HFF-Myc (cell line): ENCODE data around the gene MDH1.
A peak's percentile ranks its signal among the peaks of the same experiment; 100 is the strongest.

Experiments
- DNase-seq: peaks from one replicate; pipeline ENCODE4 v3.0.0-alpha.2; 2011; ENCODE audit warnings: low read depth; ENCODE audit errors: extremely low read depth
- H3K4me3 ChIP-seq: replicated peaks from 2 replicates; pipeline ENCODE4 v1.5.1; 2011; ENCODE audit warnings: low read depth, mild to moderate bottlenecking, control low read depth, low read length
- TF ChIP-seq, protein P1 (sequence below): IDR thresholded peaks from 2 replicates; pipeline ENCODE4 v1.5.1; 2012; ENCODE audit warnings: mild to moderate bottlenecking, low read depth, low read length, control low read depth; ENCODE audit errors: missing control alignments

MDH1 gene

GRCh38 chr2:63588385-63589147 is at the start of gene MDH1, which contains the start of gene WDPCP:
MDH1 (plus strand) TSS chr2:63588963; CDS start chr2:63589044, 81 bp downstream.
WDPCP (minus strand) TSS chr2:63588477; CDS start chr2:63588271, 206 bp downstream.
- peak within 1 kb of the TSS; percentile 91 for H3K4me3 ChIP-seq
- DNase-seq, result peak; percentile 99
- TF ChIP-seq, protein P1, sequence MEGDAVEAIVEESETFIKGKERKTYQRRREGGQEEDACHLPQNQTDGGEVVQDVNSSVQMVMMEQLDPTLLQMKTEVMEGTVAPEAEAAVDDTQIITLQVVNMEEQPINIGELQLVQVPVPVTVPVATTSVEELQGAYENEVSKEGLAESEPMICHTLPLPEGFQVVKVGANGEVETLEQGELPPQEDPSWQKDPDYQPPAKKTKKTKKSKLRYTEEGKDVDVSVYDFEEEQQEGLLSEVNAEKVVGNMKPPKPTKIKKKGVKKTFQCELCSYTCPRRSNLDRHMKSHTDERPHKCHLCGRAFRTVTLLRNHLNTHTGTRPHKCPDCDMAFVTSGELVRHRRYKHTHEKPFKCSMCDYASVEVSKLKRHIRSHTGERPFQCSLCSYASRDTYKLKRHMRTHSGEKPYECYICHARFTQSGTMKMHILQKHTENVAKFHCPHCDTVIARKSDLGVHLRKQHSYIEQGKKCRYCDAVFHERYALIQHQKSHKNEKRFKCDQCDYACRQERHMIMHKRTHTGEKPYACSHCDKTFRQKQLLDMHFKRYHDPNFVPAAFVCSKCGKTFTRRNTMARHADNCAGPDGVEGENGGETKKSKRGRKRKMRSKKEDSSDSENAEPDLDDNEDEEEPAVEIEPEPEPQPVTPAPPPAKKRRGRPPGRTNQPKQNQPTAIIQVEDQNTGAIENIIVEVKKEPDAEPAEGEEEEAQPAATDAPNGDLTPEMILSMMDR, result no peak

DNA sequence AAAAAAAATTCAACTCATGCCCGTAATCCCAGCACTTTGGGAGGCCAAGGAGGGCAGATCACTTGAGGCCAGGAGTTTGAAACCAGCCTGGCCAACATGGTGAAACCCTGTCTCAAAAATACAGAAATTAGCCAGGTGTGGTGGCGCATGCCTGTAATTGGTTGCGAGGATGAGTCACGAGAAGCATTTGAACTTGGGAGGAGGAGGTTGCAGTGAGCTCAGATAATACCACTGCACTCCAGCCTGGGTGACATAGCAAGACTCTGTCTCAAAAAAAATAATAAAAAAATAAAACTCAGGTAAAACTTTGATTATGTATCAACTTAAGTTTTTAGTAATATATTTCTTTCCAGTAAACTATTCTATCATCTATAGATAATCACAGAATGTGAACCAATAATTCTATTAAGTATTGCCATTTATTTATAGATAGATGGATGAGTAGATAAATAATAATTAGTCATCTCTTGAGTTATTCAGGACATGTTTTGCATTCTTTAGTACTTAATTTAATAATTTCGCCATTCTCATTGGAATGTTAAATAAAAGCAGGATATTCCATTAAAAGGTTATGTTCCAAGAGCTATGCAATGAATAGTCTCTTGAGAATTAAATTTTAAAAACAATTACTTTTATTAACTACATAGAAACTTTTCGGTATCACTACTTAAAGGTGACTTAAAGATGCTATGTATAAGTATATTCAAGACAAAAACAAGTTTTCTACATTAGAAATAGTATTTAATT is 49.2 kb upstream of the MDH1 start:
- TF ChIP-seq, protein P1, result no peak
- no peak overlapping the region for H3K4me3 ChIP-seq
- DNase-seq, result no peak

- no peak overlapping the region for H3K4me3 ChIP-seq
- TF ChIP-seq, protein P1, result peak; percentile 26
- no peak for DNase-seq
Observed at GRCh38 chr2:63544017-63544627, 44.6 kb upstream of the MDH1 start.

GRCh38 chr2:63545023-63545422 is 43.7 kb upstream of the MDH1 start:
- no peak for DNase-seq
- TF ChIP-seq, protein P1, result no peak

GRCh38 chr2:63553049-63553448 is 35.7 kb upstream of the MDH1 start:
- DNase-seq, result no peak
- TF ChIP-seq, protein P1, result no peak
- H3K4me3 ChIP-seq, result no peak overlapping the region

More at GRCh38 chr2:63545023-63545422, 43.7 kb upstream of the MDH1 start:
- no peak overlapping the region for H3K4me3 ChIP-seq

- no peak overlapping the region for H3K4me3 ChIP-seq
- no peak for DNase-seq
- TF ChIP-seq, protein P1, result no peak
Observed at GRCh38 chr2:63555299-63555698, 33.5 kb upstream of the MDH1 start.
